ENCODE results near the gene CCDC170. TPM values are rescaled to one million over a fixed set of nuclear protein-coding genes. Genes with fewer than 3 reads are reported as not detected.

CCDC170 gene
- total RNA-seq, 1 experiment from 2014 or later, result not detected

GRCh38 chr6:151666526-151666925 lies 172.7 kb downstream of the CCDC170 start:
- Mint-ChIP-seq H3K27me3 (ENCODE audit: insufficient read depth, unreplicated experiment) (no peaks in the 10 kb centered on the region), H3K4me1 (ENCODE audit: insufficient read depth, unreplicated experiment) (peaks cover 16% of the 10 kb centered on the region), H3K27ac (ENCODE audit: low read depth, unreplicated experiment) (no peak overlapping the region), H3K4me3 (ENCODE audit: unreplicated experiment) (no peak overlapping the region), H3K9me3 (ENCODE audit: unreplicated experiment) (no peaks in the 10 kb centered on the region), H3K36me3 (ENCODE audit: insufficient read depth, unreplicated experiment) (no peaks in the 10 kb centered on the region)
- CTCF ChIA-PET, result no interaction called here
- intact Hi-C loops (cut with micrococcal nuclease), result no loop called here
- TF ChIP-seq CTCF (IDR thresholded peaks at IDR 0.05; ENCODE audit: unreplicated experiment), result no peak
- POLR2A ChIA-PET, result interaction anchor here (0.7 kb wide), 1 partner anchor 9 kb away, joined by 3 read pairs; no protein-coding TSS in a partner anchor
- DNase-seq (ENCODE audit: unreplicated experiment), result no peak
- no TSS peak for BruUV-seq (replicated peaks)

GRCh38 chr6:151669208-151669560 lies 175.4 kb downstream of the CCDC170 start:
- no peak for TF ChIP-seq CTCF (IDR thresholded peaks at IDR 0.05; ENCODE audit: unreplicated experiment)
- no TSS peak for BruUV-seq (replicated peaks)
- no peak for DNase-seq (ENCODE audit: unreplicated experiment)
- Mint-ChIP-seq H3K27me3 (ENCODE audit: insufficient read depth, unreplicated experiment) (no peaks in the 10 kb centered on the region), H3K4me1 (ENCODE audit: insufficient read depth, unreplicated experiment) (peaks cover 16% of the 10 kb centered on the region), H3K9me3 (ENCODE audit: unreplicated experiment) (no peaks in the 10 kb centered on the region), H3K36me3 (ENCODE audit: insufficient read depth, unreplicated experiment) (no peaks in the 10 kb centered on the region), H3K4me3 (ENCODE audit: unreplicated experiment) (peak overlapping the region; percentile 2), H3K27ac (ENCODE audit: low read depth, unreplicated experiment) (peak overlapping the region; percentile 53)
- ChIA-PET CTCF (interaction anchor here (0.6 to 1.7 kb wide), 4 partner anchors 14 to 456 kb away, joined by 3 to 5 read pairs (median 4); no protein-coding TSS in a partner anchor), POLR2A (interaction anchor here (0.6 to 1.2 kb wide), 3 partner anchors 25 to 217 kb away, joined by 3 read pairs; partner anchors contain the start of gene RMND1)
- intact Hi-C loops (cut with micrococcal nuclease), result no loop called here

- DNase-seq (ENCODE audit: unreplicated experiment), result no peak
- TF ChIP-seq CTCF (IDR thresholded peaks at IDR 0.05; ENCODE audit: unreplicated experiment), result no peak
- no TSS peak for BruUV-seq (replicated peaks)
These were observed 176.3 kb downstream of the CCDC170 start for GRCh38 chr6:151670116-151670515.

More at GRCh38 chr6:151670116-151670515, 176.3 kb downstream of the CCDC170 start:
- H3K9me3 Mint-ChIP-seq (ENCODE audit: unreplicated experiment), result no peaks in the 10 kb centered on the region
- H3K4me1 Mint-ChIP-seq (ENCODE audit: insufficient read depth, unreplicated experiment), result peaks cover 16% of the 10 kb centered on the region
- no peaks in the 10 kb centered on the region for H3K27me3 Mint-ChIP-seq (ENCODE audit: insufficient read depth, unreplicated experiment)
- no peaks in the 10 kb centered on the region for H3K36me3 Mint-ChIP-seq (ENCODE audit: insufficient read depth, unreplicated experiment)
- POLR2A ChIA-PET, result no interaction called here
- CTCF ChIA-PET, result interaction anchor here (1.7 kb wide), 1 partner anchor 455 kb away, joined by 4 read pairs; no protein-coding TSS in a partner anchor
- intact Hi-C loops (cut with micrococcal nuclease), result no loop called here
- H3K4me3 Mint-ChIP-seq (ENCODE audit: unreplicated experiment), result no peak overlapping the region
- H3K27ac Mint-ChIP-seq (ENCODE audit: low read depth, unreplicated experiment), result no peak overlapping the region

Other genes starting within 250 kb of the CCDC170 start
- 10.7 and 15.6 TPM in 2 replicates for gene ZBTB2, start 102.5 kb upstream of the CCDC170 start, total RNA-seq (2022)
- 32.9 and 37.6 TPM in 2 replicates for gene RMND1, start 41.9 kb upstream of the CCDC170 start, total RNA-seq (2022)

Measured in MCF 10A (cell line).